ENCODE measurements around the gene GATAD2A.

Gene GATAD2A

GRCh38 chr19:19458110-19458816 is 52.8 kb downstream of the GATAD2A start:
- H3K27ac ChIP-seq = peak overlapping the region; percentile 52
- POLR2A ChIA-PET (ENCODE audit: low non-redundant PET) = interaction anchor here (0.6 kb wide), 1 partner anchor 16 kb away, joined by 4 read pairs; no protein-coding TSS in a partner anchor

GRCh38 chr19:19459073-19459472 is 53.6 kb downstream of the GATAD2A start:
- DNase-seq (ENCODE audit: low spot score) = no peak
- ChIA-PET POLR2A (ENCODE audit: low non-redundant PET) (no interaction called here), CTCF (interaction anchor here (0.6 kb wide), 1 partner anchor 46 kb away, joined by 5 read pairs; no protein-coding TSS in a partner anchor)
- TF ChIP-seq CTCF (conservative IDR thresholded peaks at IDR 0.05; ENCODE audit: low read depth) = no peak
- H3K27ac ChIP-seq = peak overlapping the region; percentile 52

More at GRCh38 chr19:19458110-19458816, 52.8 kb downstream of the GATAD2A start:
- TF ChIP-seq CTCF (conservative IDR thresholded peaks at IDR 0.05; ENCODE audit: low read depth) = no peak
- DNase-seq (ENCODE audit: low spot score) = no peak
- CTCF ChIA-PET = interaction anchor here (0.6 to 0.7 kb wide), 2 partner anchors 32 to 93 kb away, joined by 3 to 4 read pairs; no protein-coding TSS in a partner anchor

DNA sequence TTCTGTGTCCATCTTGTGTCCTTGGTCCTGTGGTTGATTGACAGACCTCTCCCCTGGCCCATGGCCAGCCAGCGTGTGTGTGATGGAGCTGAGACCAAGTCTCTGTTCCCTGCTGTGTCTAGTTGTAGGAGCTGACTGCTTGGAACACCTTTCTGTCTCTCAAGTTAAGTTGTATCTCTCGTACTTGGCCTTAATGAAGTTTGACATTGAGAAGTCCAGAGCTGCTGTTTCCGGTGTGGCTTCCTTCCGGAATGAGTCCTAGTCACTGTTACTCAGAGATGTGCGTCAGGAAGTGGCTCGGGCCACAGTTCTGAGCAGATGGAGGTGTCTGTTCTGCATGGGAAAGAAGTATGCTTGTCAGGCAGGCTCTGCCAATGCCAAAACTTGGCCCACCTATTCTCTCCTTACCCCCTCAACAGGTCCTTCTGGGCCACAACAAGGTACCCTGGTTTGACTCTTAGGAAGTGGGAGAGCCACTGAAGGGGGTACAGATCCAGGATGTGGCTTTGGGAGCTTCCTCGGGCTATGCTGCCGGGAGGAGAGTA is 54.3 kb downstream of the GATAD2A start:
- peak; percentile 44 for DNase-seq (ENCODE audit: low spot score)
- no peak for TF ChIP-seq CTCF (conservative IDR thresholded peaks at IDR 0.05; ENCODE audit: low read depth)
- peak overlapping the region; percentile 74 for H3K27ac ChIP-seq
- POLR2A ChIA-PET (ENCODE audit: low non-redundant PET) = no interaction called here
- CTCF ChIA-PET = interaction anchor here (0.6 kb wide), 1 partner anchor 47 kb away, joined by 5 read pairs; no protein-coding TSS in a partner anchor

DNA sequence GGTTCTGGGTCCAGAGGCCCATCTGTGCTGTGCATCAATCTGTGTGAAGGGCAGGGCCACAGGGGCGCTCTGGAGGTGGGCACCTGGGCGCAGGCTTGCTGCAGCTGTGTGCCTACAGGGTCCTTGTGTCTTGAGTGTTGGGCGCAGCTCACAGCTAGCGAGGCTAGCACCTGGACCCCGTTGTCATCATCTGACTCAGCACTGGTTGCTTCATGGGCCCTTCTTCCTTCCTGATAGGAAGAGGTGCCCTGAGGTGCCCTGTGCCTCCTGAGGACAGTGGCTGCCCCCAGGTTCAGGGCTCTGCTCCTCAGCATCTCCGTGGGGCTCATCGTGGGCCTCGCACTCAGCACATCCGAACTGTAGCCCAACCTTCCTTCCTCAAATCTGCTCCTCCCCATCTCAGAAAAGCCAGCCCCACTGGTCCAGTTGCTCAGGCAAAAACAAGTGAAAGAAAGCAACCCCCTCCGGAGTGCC is 54.8 kb downstream of the GATAD2A start:
- no peak for TF ChIP-seq CTCF (conservative IDR thresholded peaks at IDR 0.05; ENCODE audit: low read depth)
- POLR2A ChIA-PET (ENCODE audit: low non-redundant PET) = no interaction called here
- CTCF ChIA-PET = no interaction called here
- no peak for DNase-seq (ENCODE audit: low spot score)
- peak overlapping the region; percentile 74 for H3K27ac ChIP-seq

GRCh38 chr19:19460761-19461265 is 55.3 kb downstream of the GATAD2A start:
- ChIA-PET CTCF (interaction anchor here (1.5 kb wide), 1 partner anchor 15 kb away, joined by 3 read pairs; no protein-coding TSS in a partner anchor), POLR2A (ENCODE audit: low non-redundant PET) (no interaction called here)
- DNase-seq (ENCODE audit: low spot score) = no peak
- H3K27ac ChIP-seq = peak overlapping the region; percentile 74
- TF ChIP-seq CTCF (conservative IDR thresholded peaks at IDR 0.05; ENCODE audit: low read depth) = no peak

DNA sequence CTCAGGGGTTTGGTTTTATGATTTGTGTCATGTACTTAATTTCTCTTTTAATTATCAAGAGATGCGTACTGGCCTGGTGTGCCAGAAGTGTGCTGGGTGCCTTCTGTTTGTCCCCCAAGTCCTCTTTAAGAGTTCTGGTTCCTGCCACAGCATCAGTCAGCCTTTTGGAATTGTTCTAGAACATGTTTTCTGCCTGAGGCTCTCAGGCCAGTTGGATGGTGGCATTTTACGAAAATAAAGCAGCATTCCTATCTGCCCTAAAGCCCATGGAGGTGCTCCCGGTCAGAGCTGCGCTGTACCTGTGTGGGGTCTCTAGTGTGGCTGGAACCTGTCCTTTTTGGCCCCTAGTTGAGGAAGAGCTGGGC is 55.8 kb downstream of the GATAD2A start:
- ChIA-PET CTCF (interaction anchor here (1.5 kb wide), 1 partner anchor 14 kb away, joined by 3 read pairs; no protein-coding TSS in a partner anchor), POLR2A (ENCODE audit: low non-redundant PET) (no interaction called here)
- H3K27ac ChIP-seq = peak overlapping the region; percentile 74
- no peak for DNase-seq (ENCODE audit: low spot score)
- no peak for TF ChIP-seq CTCF (conservative IDR thresholded peaks at IDR 0.05; ENCODE audit: low read depth)
